HG03565 (cell line): Measurements from ENCODE around the gene PCDHAC1.

ENCODE experiments used
- ATAC-seq: cut with Tn5 transposase; IDR thresholded peaks from one replicate; pipeline ENCODE4 v1.9.1; 2021; ENCODE audit warnings: mild to moderate bottlenecking, moderate library complexity; ENCODE audit not compliant: unreplicated experiment

Gene PCDHAC1

GRCh38 chr5:140967226-140967893 lies 41.3 kb downstream of the PCDHAC1 start:
- ATAC-seq: no peak

- ATAC-seq: no peak
Measured at GRCh38 chr5:140969880-140970279, 43.8 kb downstream of the PCDHAC1 start.

GRCh38 chr5:140973550-140973949 lies 47.5 kb downstream of the PCDHAC1 start:
- ATAC-seq: no peak

GRCh38 chr5:140977003-140977402 lies 50.9 kb downstream of the PCDHAC1 start:
- no peak for ATAC-seq

GRCh38 chr5:140978260-140978659 lies 52.2 kb downstream of the PCDHAC1 start:
- no peak for ATAC-seq

DNA sequence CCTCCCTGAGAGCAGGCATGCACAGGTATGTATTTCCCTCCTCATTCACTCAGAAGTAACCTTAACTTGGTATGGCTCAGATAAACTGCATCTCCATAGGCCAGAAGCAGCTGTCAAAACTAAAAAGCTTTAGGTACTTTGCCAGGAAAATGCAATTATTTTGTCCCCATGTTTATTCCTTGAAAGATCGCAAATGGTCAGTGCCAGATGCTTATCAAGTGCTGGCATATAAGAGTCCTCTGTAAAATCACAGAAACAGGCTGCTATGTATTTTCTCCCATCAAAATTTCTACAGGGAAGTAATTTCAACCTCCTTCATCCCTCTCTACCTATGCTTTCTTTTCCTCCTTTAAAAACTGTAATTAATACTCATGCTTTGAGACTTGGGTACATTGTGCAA lies 52.9 kb downstream of the PCDHAC1 start:
- ATAC-seq: no peak
